HG03097 (cell line): ENCODE data around the gene ETDB.
"Not testable (repeated sequence)": the region's sequence is repeated elsewhere in the genome, so short reads cannot be mapped to it uniquely, and the experiment has no call there.

Experiments
- ATAC-seq: cut with Tn5 transposase; IDR thresholded peaks from one replicate; pipeline ENCODE4 v1.9.1; 2021; ENCODE audit not compliant: unreplicated experiment, low FRiP score

ETDB gene

DNA sequence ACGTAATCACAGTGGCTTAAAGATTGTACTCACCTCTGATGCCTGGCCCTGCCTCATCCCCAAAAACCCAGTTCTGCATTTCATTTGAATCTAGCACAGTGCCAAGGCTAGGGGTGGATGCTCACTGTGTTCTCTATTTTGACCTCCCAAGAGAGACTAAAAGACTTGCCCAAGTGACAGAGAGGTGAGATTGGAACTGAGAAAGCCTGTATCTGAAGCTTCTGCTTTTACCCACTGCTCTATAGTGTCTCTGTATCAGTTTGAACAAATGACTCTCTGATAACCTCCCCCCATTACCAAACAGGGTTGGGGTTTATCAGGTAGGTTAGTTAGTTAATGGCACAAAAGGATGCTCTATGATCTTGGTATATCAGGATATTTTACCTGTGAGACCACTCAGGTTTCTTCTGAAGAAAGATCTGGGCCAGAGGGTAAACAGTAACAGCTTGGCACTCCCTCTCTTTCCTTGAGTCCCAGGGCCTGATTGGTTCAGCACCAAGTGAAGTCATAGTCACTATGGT, at the start of gene ETDB:
ETDB (minus strand) TSS at position 471 of the 521 bp plus-strand sequence. CDS start 1,265 bp downstream, outside the sequence.
- not testable (repeated sequence) for ATAC-seq

DNA sequence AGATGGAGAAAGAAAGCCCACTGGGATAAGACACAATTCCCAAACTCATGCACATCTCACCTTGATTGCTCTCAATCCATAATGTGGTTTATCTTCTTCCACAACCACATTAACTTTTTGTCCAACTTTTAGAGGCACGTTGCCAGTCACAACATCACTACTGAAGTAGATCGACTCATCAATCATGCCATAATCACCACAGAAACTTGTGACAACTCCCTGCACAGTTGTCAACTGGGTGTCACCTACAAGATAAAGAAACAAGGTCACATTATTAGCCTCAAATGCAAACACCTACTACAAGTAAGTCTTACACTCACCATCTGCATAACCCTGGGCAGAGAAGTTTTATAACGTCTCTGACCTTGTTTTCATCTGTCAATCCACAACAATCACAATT, 49.2 kb upstream of the ETDB start:
- ATAC-seq: not testable (repeated sequence)

GRCh38 chrX:135168486-135168885, 48.2 kb upstream of the ETDB start:
- no peak for ATAC-seq

- not testable (repeated sequence) for ATAC-seq
Observed at GRCh38 chrX:135154688-135155087, 34.4 kb upstream of the ETDB start.

GRCh38 chrX:135126145-135126544, 5.8 kb upstream of the ETDB start:
- not testable (repeated sequence) for ATAC-seq

DNA sequence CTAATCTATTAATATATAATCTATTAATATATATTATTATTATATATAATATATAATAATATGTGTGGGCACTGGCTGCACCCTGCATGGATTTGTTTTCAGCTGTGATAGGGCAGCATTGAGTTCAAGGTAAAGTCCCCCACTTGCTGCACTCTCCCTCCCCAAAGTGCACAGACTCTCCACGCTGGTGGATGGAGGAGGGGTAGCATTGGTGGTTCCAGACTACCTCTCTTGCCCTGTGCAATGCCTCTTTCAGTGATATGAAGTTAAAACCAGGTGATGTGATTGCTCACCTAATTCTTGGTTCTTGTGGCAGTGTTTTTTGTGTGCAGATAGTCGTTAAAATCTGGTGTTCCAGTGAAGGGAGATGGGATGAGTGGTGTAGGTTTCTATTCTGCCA, 4.3 kb downstream of the ETDB start:
- ATAC-seq: not testable (repeated sequence)

GRCh38 chrX:135114392-135114791, 5.9 kb downstream of the ETDB start:
- ATAC-seq: peak; percentile 94

DNA sequence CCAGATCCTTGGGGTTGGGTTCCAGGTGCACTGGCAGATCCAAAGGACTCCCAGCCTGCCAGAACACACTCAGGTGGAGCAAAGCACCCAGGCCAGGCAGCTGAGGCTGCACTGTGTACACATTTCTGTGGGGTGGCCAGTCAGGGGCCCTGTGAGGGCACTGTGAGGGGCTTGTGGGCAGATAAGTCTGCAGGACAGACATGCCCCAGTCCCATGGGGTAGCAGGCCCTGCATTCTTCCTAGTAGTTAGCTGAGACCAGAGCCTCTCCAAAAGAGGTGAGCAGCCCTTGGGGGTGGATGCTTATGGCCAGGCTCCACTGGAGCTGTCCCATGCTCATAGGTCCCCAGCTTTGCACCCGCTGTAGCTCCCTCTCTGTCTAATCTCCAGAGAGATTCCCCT, 7.6 kb downstream of the ETDB start:
- no peak for ATAC-seq

DNA sequence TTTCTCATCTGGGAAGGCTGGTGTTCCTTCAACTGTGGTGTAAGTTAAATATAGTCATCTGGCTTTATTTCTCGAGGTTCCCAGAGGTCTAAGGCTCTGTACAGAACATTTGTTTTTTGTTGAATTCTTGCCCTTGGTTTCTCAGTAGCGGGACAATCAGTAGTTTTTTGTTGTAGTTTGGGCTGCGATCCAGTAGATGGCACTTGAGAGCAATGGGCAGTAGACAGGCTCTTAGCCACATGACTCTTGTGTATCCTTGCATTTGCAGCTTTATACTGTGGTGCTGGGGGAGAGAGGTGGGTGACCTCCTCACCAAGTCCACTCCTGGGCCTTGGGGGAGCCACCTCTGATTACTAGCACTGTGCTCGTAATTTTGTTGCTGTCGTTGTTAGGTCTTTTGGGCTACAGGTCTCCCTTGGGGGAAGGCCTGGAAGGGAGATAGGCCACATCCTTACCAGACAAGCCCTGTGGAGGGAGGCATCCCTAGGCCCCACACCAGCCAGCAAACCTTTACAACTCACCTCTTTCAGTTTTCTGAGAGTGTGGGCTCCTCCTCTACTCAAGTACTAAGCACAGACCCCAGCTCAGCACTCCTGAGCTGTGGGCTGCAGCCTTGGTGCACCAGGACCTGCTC, 8.1 kb downstream of the ETDB start:
- ATAC-seq: no peak

DNA sequence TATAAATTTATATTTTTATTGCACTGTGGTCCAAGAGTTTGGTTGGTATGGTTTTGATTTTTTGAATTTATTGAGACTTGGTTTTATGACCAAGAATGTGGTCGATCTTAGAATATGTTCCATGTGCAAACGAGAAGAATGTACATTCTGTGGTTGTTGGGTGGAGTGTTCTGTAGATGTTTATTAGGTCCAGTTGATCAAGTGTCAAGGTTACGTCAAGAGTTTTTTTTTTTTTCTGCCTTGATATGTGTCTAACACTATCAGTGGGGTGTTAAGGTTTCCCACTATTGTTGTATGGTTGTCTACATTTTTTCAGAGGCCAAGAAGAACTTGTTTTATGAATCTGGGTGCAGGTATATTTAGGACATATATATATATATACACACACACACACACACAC, 10.8 kb downstream of the ETDB start:
- ATAC-seq: no peak

DNA sequence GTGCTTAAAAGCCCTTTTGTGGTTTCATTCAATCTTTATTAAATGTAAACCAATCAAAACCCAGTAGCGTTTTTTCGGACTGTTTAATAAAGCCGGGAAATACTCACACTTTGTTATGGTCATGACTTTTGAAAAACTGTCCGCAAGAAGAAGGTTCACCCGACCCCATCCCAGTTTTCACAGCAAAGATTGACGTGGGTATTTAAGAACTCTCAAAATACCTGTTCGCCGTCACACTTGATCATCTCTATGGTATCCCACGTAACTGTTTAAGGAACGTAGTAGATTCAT, 20.9 kb downstream of the ETDB start:
- ATAC-seq: no peak

- not testable (repeated sequence) for ATAC-seq
Observed at GRCh38 chrX:135097196-135097744, 23.1 kb downstream of the ETDB start.

GRCh38 chrX:135095715-135096114, 24.6 kb downstream of the ETDB start:
- no peak for ATAC-seq

DNA sequence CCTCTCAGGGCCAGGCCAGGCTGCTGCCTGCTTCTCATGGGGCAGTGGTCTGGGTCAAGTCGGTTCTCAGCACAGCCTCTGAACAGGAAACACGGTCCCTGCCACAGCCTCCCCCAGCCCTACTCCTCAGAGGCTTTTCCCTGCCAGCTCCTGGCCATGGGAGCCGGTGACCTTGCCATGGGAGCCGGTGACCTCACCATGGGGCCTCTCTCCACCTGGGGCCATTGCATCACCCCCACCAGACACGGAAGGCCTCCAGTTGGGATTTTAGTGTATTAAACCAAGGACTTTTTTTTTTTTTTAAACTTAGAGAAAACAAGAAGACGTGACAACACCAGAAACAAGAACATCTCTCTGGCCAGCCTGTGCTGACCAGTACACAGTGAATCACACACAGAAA, 25.6 kb downstream of the ETDB start:
- ATAC-seq: no peak

DNA sequence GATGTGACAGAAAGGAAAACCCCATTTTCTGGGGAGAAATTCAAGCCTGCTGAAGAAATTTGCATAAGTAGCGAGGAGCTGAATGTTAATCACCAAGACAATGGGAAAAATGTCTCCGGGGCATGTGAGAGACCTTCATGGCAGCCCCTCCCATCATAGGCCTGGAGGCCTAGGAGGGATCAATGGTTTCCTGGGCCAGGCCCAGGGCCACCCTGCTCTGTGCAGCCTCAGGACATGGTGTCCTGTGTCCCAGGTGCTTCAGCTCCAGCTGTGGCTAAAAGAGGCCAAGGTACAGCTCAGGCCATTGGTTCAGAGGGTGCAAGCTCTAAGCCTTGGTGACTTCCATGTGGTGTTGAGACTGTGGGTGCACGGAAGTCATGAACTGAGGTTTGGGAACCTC, 31.2 kb downstream of the ETDB start:
- no peak for ATAC-seq

DNA sequence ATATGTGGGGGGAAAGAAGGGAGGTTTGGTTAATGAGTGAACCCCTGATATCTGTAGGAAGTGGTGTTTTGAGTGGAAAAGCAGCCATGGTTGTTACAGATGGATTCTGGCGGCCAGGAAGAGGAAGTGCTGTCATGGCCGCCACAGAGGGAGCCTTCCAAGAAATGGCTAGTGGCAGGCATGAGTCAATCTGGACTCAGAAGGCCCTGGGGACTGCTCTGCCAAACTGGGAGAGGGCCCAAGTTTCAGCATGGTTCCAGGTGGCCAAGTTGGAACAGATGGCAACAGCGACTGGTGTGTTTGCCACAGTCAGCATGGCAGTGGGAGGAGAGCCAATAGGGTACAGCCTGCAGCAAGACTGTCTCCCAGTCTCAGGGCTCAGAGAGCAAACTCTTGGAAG, 32.5 kb downstream of the ETDB start:
- no peak for ATAC-seq

DNA sequence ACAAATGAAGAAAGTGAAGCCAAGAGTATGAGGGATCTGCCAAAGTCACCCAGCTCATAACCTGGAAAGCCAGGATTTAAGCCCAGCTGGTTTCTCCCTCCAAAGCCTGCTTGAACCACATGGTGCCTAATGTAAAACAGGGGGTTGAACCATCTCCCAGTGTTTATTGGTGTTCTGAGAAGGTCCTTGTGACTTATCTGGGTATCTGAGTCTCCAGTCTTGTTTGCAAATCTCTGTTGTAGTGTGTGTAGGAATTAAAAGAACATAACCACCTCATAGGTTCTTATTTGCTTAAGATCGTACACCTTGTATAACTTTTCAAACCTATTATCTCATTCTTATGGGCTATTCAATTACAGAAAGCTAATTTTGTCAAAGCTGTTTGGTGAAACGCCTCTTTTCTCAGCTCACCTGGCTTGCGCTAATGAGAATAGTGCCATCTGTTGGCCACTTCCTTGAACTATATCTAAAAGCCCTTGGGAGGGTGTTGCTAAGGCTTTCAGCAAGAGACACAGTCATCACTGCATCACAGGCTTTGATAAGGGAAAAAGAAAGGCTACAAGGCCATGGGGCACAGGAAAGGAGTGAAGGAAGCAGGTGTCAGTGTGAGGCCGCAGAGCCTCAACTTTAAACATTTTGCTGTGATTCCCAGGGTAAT, 34.0 kb downstream of the ETDB start:
- ATAC-seq: peak; percentile 96

GRCh38 chrX:135081693-135082404, 38.5 kb downstream of the ETDB start:
- ATAC-seq: no peak
